ENCODE measurements around the gene EEF1A1. TPM values are rescaled to one million over a fixed set of nuclear protein-coding genes. Genes with fewer than 3 reads are reported as not detected.

Gene EEF1A1
- total RNA-seq, 1 donor from 2014 or later = 8,216 TPM

- Mint-ChIP-seq H3K36me3 (ENCODE audit: low read depth, unreplicated experiment) (no peaks in the 10 kb centered on the region), H3K9me3 (ENCODE audit: unreplicated experiment) (no peaks in the 10 kb centered on the region), H3K4me3 (ENCODE audit: unreplicated experiment) (no peak overlapping the region), H3K27ac (ENCODE audit: unreplicated experiment) (no peak overlapping the region), H3K27me3 (ENCODE audit: low read depth, unreplicated experiment) (no peaks in the 10 kb centered on the region), H3K4me1 (ENCODE audit: low read depth, unreplicated experiment) (no peaks in the 10 kb centered on the region)
- DNase-seq (ENCODE audit: low read depth) = no peak
- no peaks in the 10 kb centered on the region for H3K27me3 ChIP-seq (ENCODE audit: insufficient read depth, low read length)
- FAIRE-seq = no peak
- H3K4me2 ChIP-seq (ENCODE audit: low read length) = no peak overlapping the region
- H3K4me3 ChIP-seq (ENCODE audit: insufficient read depth, low read depth, low read length) = no peak overlapping the region
- no peak overlapping the region for H3K9ac ChIP-seq (ENCODE audit: low read length)
- H4K20me1 ChIP-seq (ENCODE audit: insufficient read depth, low read length) = no peaks in the 10 kb centered on the region
- TF ChIP-seq EZH2 (IDR thresholded peaks at IDR 0.05; ENCODE audit: insufficient read depth, low read length) = no peak
- no peak for TF ChIP-seq CTCF (IDR thresholded peaks at IDR 0.05; ENCODE audit: insufficient read depth, low read depth, low read length)
- no peak overlapping the region for H2AFZ ChIP-seq (ENCODE audit: low read depth, low read length)
- no peaks in the 10 kb centered on the region for H3K4me1 ChIP-seq (ENCODE audit: insufficient read depth, low read length)
- peaks cover 9% of the 10 kb centered on the region for H3K36me3 ChIP-seq (ENCODE audit: insufficient read depth, low read length)
- no peaks in the 10 kb centered on the region for H3K9me3 ChIP-seq (ENCODE audit: insufficient read depth, low read depth, low read length)
- no peak overlapping the region for H3K27ac ChIP-seq (ENCODE audit: low read depth, low read length)
- H3K79me2 ChIP-seq (ENCODE audit: insufficient read depth, low read length) = no peaks in the 10 kb centered on the region
Measured at GRCh38 chr6:73505142-73505541, 15.7 kb downstream of the EEF1A1 start.

- H3K27me3 ChIP-seq (ENCODE audit: insufficient read depth, low read length) = no peaks in the 10 kb centered on the region
- FAIRE-seq (no peak), DNase-seq (ENCODE audit: low read depth) (no peak)
- no peak overlapping the region for H3K4me3 ChIP-seq (ENCODE audit: insufficient read depth, low read depth, low read length)
- H3K9ac ChIP-seq (ENCODE audit: low read length) = no peak overlapping the region
- no peak overlapping the region for H3K27ac ChIP-seq (ENCODE audit: low read depth, low read length)
- H3K4me3 Mint-ChIP-seq (ENCODE audit: unreplicated experiment) = no peak overlapping the region
- H3K4me1 ChIP-seq (ENCODE audit: insufficient read depth, low read length) = no peaks in the 10 kb centered on the region
- no peak overlapping the region for H2AFZ ChIP-seq (ENCODE audit: low read depth, low read length)
- H3K79me2 ChIP-seq (ENCODE audit: insufficient read depth, low read length) = no peaks in the 10 kb centered on the region
- H3K4me2 ChIP-seq (ENCODE audit: low read length) = no peak overlapping the region
- no peaks in the 10 kb centered on the region for H3K27me3 Mint-ChIP-seq (ENCODE audit: low read depth, unreplicated experiment)
- H3K9me3 ChIP-seq (ENCODE audit: insufficient read depth, low read depth, low read length) = no peaks in the 10 kb centered on the region
- H3K4me1 Mint-ChIP-seq (ENCODE audit: low read depth, unreplicated experiment) = no peaks in the 10 kb centered on the region
- peaks cover 15% of the 10 kb centered on the region for H3K36me3 ChIP-seq (ENCODE audit: insufficient read depth, low read length)
- H3K27ac Mint-ChIP-seq (ENCODE audit: unreplicated experiment) = no peak overlapping the region
- TF ChIP-seq CTCF (IDR thresholded peaks at IDR 0.05; ENCODE audit: insufficient read depth, low read depth, low read length) = no peak
- no peak for TF ChIP-seq EZH2 (IDR thresholded peaks at IDR 0.05; ENCODE audit: insufficient read depth, low read length)
- H3K36me3 Mint-ChIP-seq (ENCODE audit: low read depth, unreplicated experiment) = no peaks in the 10 kb centered on the region
- H4K20me1 ChIP-seq (ENCODE audit: insufficient read depth, low read length) = no peaks in the 10 kb centered on the region
- H3K9me3 Mint-ChIP-seq (ENCODE audit: unreplicated experiment) = no peaks in the 10 kb centered on the region
Measured at GRCh38 chr6:73504160-73504559, 16.7 kb downstream of the EEF1A1 start.

- no peak overlapping the region for H3K4me2 ChIP-seq (ENCODE audit: low read length)
- H3K9ac ChIP-seq (ENCODE audit: low read length) = no peak overlapping the region
- no peaks in the 10 kb centered on the region for H3K9me3 ChIP-seq (ENCODE audit: insufficient read depth, low read depth, low read length)
- no peak overlapping the region for H3K27ac ChIP-seq (ENCODE audit: low read depth, low read length)
- no peak overlapping the region for H2AFZ ChIP-seq (ENCODE audit: low read depth, low read length)
- peaks cover 19% of the 10 kb centered on the region for H3K36me3 ChIP-seq (ENCODE audit: insufficient read depth, low read length)
- TF ChIP-seq EZH2 (IDR thresholded peaks at IDR 0.05; ENCODE audit: insufficient read depth, low read length) = no peak
- no peak for TF ChIP-seq CTCF (IDR thresholded peaks at IDR 0.05; ENCODE audit: insufficient read depth, low read depth, low read length)
- Mint-ChIP-seq H3K4me3 (ENCODE audit: unreplicated experiment) (no peak overlapping the region), H3K4me1 (ENCODE audit: low read depth, unreplicated experiment) (no peaks in the 10 kb centered on the region), H3K9me3 (ENCODE audit: unreplicated experiment) (no peaks in the 10 kb centered on the region), H3K36me3 (ENCODE audit: low read depth, unreplicated experiment) (no peaks in the 10 kb centered on the region), H3K27ac (ENCODE audit: unreplicated experiment) (no peak overlapping the region), H3K27me3 (ENCODE audit: low read depth, unreplicated experiment) (no peaks in the 10 kb centered on the region)
- H3K79me2 ChIP-seq (ENCODE audit: insufficient read depth, low read length) = no peaks in the 10 kb centered on the region
- no peaks in the 10 kb centered on the region for H4K20me1 ChIP-seq (ENCODE audit: insufficient read depth, low read length)
- no peaks in the 10 kb centered on the region for H3K27me3 ChIP-seq (ENCODE audit: insufficient read depth, low read length)
- FAIRE-seq (no peak), DNase-seq (ENCODE audit: low read depth) (no peak)
- H3K4me3 ChIP-seq (ENCODE audit: insufficient read depth, low read depth, low read length) = no peak overlapping the region
- no peaks in the 10 kb centered on the region for H3K4me1 ChIP-seq (ENCODE audit: insufficient read depth, low read length)
Measured at GRCh38 chr6:73503027-73503772, 17.6 kb downstream of the EEF1A1 start.
